Loucy (cell line): ENCODE data around the gene EPHA6.

Experiments used
- EZH2phosphoT487 ChIP-seq: fragments of 200-600 bp; IDR thresholded peaks from 2 replicates; pipeline ENCODE4 v1.6.1; 2018; ENCODE audit warnings: antibody characterized with exemption, mild to moderate bottlenecking, moderate library complexity, borderline replicate concordance
- TF ChIP-seq, protein P1 (sequence below): fragments of 200-600 bp; sonication (generic); conservative IDR thresholded peaks from 2 replicates; pipeline ENCODE4 v1.5.1; 2014; ENCODE audit warnings: mild to moderate bottlenecking, antibody characterized with exemption, low read length

DNA sequence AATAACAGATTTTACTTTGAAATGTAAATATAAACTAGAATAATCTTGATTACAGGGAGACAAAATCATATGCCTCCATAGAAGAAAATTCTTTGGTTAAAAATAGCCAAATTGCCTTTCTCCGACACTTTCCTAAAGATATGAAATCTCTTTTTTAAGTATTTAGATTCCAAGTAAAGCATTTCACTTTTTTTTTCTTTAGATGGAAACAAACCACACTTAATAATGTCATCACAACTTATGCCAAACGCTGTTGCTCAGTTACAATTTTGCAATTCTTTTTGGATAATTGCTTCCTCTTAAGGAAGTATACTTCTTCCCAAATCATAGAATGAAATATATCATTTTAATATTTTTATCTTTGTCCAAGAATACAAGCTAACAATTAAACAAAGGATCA lies 656.1 kb downstream of the EPHA6 start:
- TF ChIP-seq, protein P1, sequence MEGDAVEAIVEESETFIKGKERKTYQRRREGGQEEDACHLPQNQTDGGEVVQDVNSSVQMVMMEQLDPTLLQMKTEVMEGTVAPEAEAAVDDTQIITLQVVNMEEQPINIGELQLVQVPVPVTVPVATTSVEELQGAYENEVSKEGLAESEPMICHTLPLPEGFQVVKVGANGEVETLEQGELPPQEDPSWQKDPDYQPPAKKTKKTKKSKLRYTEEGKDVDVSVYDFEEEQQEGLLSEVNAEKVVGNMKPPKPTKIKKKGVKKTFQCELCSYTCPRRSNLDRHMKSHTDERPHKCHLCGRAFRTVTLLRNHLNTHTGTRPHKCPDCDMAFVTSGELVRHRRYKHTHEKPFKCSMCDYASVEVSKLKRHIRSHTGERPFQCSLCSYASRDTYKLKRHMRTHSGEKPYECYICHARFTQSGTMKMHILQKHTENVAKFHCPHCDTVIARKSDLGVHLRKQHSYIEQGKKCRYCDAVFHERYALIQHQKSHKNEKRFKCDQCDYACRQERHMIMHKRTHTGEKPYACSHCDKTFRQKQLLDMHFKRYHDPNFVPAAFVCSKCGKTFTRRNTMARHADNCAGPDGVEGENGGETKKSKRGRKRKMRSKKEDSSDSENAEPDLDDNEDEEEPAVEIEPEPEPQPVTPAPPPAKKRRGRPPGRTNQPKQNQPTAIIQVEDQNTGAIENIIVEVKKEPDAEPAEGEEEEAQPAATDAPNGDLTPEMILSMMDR: no peak
- no peak for TF ChIP-seq EZH2phosphoT487
